ENCODE results near the gene HOXA4. TPM values are rescaled to one million over a fixed set of nuclear protein-coding genes. Genes with fewer than 3 reads are reported as not detected.

The HOXA4 gene
- total and polyA plus RNA-seq, 2 of the 8 experiments (the other 6 are each of a cell fraction or from before 2014, with no cell fraction given) = not detected

GRCh38 chr7:27095897-27096767 lies 34.4 kb downstream of the HOXA4 start, which contains the start of gene HOXA1 (continued):
- no peak for TF ChIP-seq BCL11A (IDR thresholded peaks at IDR 0.05; ENCODE audit: low read depth in 2 of 2, low read length in 2 of 2)
